ENCODE measurements around the gene AVPI1. TPM values are rescaled to one million over a fixed set of nuclear protein-coding genes. Genes with fewer than 3 reads are reported as not detected.

The AVPI1 gene
- total and polyA plus RNA-seq, 2 of the 13 experiments (the other 11 are each of a cell fraction or from before 2014, with no cell fraction given) = 39.8 to 61.2 TPM

GRCh38 chr10:97640174-97640867 lies 46.7 kb downstream of the AVPI1 start, which contains the start of gene PI4K2A (continued):
- TF ChIP-seq ATF4 (CRISPR knock-in tag; IDR thresholded peaks at IDR 0.05) = no peak
- TF ChIP-seq PAF1 (CRISPR knock-in tag; IDR thresholded peaks at IDR 0.05) = no peak
- TF ChIP-seq TCF7L2 (IDR thresholded peaks at IDR 0.05; ENCODE audit: low read depth, low read length) = no peak
- TF ChIP-seq MIER3 (CRISPR knock-in tag; IDR thresholded peaks at IDR 0.05; ENCODE audit: borderline replicate concordance) = peak; percentile 32; the same call in 1 of the 2 replicates
- TF ChIP-seq ZNF282 (IDR thresholded peaks at IDR 0.05; ENCODE audit: partially characterized antibody) = no peak
- TF ChIP-seq SIN3B (IDR thresholded peaks at IDR 0.05; ENCODE audit: low read length) = no peak
- no peak for TF ChIP-seq NR2F1 (CRISPR knock-in tag; IDR thresholded peaks at IDR 0.05)
- peak; percentile 61; the same call in 1 of the 2 replicates for TF ChIP-seq POLR2G (IDR thresholded peaks at IDR 0.05; ENCODE audit: low read depth, low read length)
- no peak for TF ChIP-seq KLF6 (CRISPR knock-in tag; IDR thresholded peaks at IDR 0.05)
- TF ChIP-seq ZGPAT (CRISPR knock-in tag; IDR thresholded peaks at IDR 0.05) = 0 out of 2 replicates have a peak, but pooled peaks have one; percentile 26
- TF ChIP-seq ATRX (CRISPR knock-in tag; IDR thresholded peaks at IDR 0.05; ENCODE audit: borderline replicate concordance) = no peak
- no peak for TF ChIP-seq ZNF121 (CRISPR knock-in tag; IDR thresholded peaks at IDR 0.05)
- no peak for TF ChIP-seq HOXA7 (CRISPR knock-in tag; IDR thresholded peaks at IDR 0.05)
- TF ChIP-seq FOXA3 (CRISPR knock-in tag; IDR thresholded peaks at IDR 0.05) = peak; percentile 94
- no peak for TF ChIP-seq ZNF512 (CRISPR knock-in tag; IDR thresholded peaks at IDR 0.05)
- TF ChIP-seq RELA (CRISPR knock-in tag; IDR thresholded peaks at IDR 0.05) = no peak
- TF ChIP-seq EED (CRISPR knock-in tag; IDR thresholded peaks at IDR 0.05) = no peak
- TF ChIP-seq MXD4 (CRISPR knock-in tag; IDR thresholded peaks at IDR 0.05) = no peak
- TF ChIP-seq SRF (IDR thresholded peaks at IDR 0.05; ENCODE audit: low read depth, low read length) = no peak
- TF ChIP-seq GPN1 (CRISPR knock-in tag; IDR thresholded peaks at IDR 0.05; ENCODE audit: borderline replicate concordance) = no peak
- TF ChIP-seq ZNF510 (CRISPR knock-in tag; IDR thresholded peaks at IDR 0.05; ENCODE audit: low read depth) = no peak
- TF ChIP-seq SNAPC4 (CRISPR knock-in tag; IDR thresholded peaks at IDR 0.05) = no peak
- TF ChIP-seq XBP1 (CRISPR knock-in tag; IDR thresholded peaks at IDR 0.05) = no peak

All from HepG2 (cell line).